ENCODE results near the gene CLEC2A. TPM values are rescaled to one million over a fixed set of nuclear protein-coding genes. Genes with fewer than 3 reads are reported as not detected.

Gene CLEC2A
- total RNA-seq, 1 experiment from 2014 or later = not detected

DNA sequence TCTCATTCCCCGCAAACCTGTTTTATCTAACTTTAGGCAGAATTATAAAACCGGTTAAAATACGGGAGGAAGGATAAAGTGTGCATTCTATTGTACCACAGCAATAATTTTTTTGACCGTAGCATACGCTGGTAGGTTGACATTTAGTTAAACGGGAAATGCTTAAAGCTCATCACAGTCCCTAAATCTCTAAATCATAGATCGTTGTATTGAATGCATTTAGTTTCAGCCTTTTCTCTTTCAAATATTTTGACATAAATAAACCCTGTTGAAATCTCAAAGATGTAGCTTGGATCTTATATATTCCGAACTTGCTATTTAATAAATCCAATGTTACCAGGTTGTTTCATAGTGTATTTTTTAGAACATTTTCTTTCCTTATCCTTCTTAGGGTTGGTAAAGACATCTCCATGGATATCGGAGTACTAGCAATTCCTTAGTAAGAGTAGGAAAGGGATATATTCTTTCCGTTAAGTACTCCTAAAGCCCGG lies 63.8 kb downstream of the CLEC2A start:
- Mint-ChIP-seq H3K9me3 (ENCODE audit: unreplicated experiment) (no peaks in the 10 kb centered on the region), H3K4me1 (ENCODE audit: insufficient read depth, unreplicated experiment) (peaks cover 51% of the 10 kb centered on the region)
- CTCF ChIA-PET = no interaction called here

DNA sequence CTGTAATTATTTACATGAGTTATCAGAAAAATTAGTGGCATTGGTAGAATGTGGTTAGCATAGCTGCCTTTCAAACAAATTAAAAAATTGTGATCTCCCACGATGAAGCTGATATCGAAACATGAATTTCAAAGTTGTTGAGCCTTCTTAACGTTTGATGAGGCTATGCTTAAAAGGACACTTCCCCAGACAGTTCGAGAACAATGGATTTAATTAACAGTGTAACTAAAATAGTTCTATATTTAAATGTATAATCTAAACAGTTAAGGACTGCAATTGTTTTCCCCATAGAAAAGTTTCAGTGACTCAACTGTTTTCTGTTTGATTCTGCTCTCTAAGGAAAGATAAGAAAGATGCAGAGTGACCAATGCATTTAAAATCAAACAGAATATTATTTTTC lies 64.6 kb downstream of the CLEC2A start:
- no peak for DNase-seq (ENCODE audit: unreplicated experiment)
- H3K9me3 Mint-ChIP-seq (ENCODE audit: unreplicated experiment) = no peaks in the 10 kb centered on the region
- no peaks in the 10 kb centered on the region for H3K27me3 Mint-ChIP-seq (ENCODE audit: insufficient read depth, unreplicated experiment)
- TF ChIP-seq, protein P1, sequence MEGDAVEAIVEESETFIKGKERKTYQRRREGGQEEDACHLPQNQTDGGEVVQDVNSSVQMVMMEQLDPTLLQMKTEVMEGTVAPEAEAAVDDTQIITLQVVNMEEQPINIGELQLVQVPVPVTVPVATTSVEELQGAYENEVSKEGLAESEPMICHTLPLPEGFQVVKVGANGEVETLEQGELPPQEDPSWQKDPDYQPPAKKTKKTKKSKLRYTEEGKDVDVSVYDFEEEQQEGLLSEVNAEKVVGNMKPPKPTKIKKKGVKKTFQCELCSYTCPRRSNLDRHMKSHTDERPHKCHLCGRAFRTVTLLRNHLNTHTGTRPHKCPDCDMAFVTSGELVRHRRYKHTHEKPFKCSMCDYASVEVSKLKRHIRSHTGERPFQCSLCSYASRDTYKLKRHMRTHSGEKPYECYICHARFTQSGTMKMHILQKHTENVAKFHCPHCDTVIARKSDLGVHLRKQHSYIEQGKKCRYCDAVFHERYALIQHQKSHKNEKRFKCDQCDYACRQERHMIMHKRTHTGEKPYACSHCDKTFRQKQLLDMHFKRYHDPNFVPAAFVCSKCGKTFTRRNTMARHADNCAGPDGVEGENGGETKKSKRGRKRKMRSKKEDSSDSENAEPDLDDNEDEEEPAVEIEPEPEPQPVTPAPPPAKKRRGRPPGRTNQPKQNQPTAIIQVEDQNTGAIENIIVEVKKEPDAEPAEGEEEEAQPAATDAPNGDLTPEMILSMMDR (IDR thresholded peaks at IDR 0.05; ENCODE audit: unreplicated experiment) = no peak
- H3K4me1 Mint-ChIP-seq (ENCODE audit: insufficient read depth, unreplicated experiment) = peaks cover 46% of the 10 kb centered on the region
- no TSS peak for BruUV-seq (replicated peaks)
- ChIA-PET CTCF (interaction anchor here (0.6 kb wide), 1 partner anchor 122 kb away, joined by 4 read pairs; no protein-coding TSS in a partner anchor), POLR2A (interaction anchor here (0.6 to 1.2 kb wide), 4 partner anchors 16 to 345 kb away, joined by 3 to 4 read pairs (median 4); partner anchors contain the start of gene GABARAPL1)
- no peak overlapping the region for H3K27ac Mint-ChIP-seq (ENCODE audit: low read depth, unreplicated experiment)
- H3K4me3 Mint-ChIP-seq (ENCODE audit: unreplicated experiment) = peak overlapping the region; percentile 43
- intact Hi-C loops (cut with micrococcal nuclease) = loop anchor here (10.0 kb wide), 1 partner anchor 347 kb away; the partner anchor contains the start of gene GABARAPL1
- peaks cover under 1% of the 10 kb centered on the region for H3K36me3 Mint-ChIP-seq (ENCODE audit: insufficient read depth, unreplicated experiment)

More for the DNA sequence above, 63.8 kb downstream of the CLEC2A start:
- BruUV-seq (replicated peaks) = no TSS peak
- POLR2A ChIA-PET = interaction anchor here (0.6 to 1.6 kb wide), 7 partner anchors 14 to 220 kb away, joined by 3 to 7 read pairs (median 3); no protein-coding TSS in a partner anchor
- TF ChIP-seq, protein P1 (IDR thresholded peaks at IDR 0.05; ENCODE audit: unreplicated experiment) = no peak
- H3K36me3 Mint-ChIP-seq (ENCODE audit: insufficient read depth, unreplicated experiment) = peaks cover 6% of the 10 kb centered on the region
- intact Hi-C loops (cut with micrococcal nuclease) = loop anchor here (10.0 kb wide), 1 partner anchor 346 kb away; the partner anchor contains the start of gene GABARAPL1
- H3K27ac Mint-ChIP-seq (ENCODE audit: low read depth, unreplicated experiment) = peak overlapping the region; percentile 100
- DNase-seq (ENCODE audit: unreplicated experiment) = no peak
- peak overlapping the region; percentile 90 for H3K4me3 Mint-ChIP-seq (ENCODE audit: unreplicated experiment)
- H3K27me3 Mint-ChIP-seq (ENCODE audit: insufficient read depth, unreplicated experiment) = no peaks in the 10 kb centered on the region

DNA sequence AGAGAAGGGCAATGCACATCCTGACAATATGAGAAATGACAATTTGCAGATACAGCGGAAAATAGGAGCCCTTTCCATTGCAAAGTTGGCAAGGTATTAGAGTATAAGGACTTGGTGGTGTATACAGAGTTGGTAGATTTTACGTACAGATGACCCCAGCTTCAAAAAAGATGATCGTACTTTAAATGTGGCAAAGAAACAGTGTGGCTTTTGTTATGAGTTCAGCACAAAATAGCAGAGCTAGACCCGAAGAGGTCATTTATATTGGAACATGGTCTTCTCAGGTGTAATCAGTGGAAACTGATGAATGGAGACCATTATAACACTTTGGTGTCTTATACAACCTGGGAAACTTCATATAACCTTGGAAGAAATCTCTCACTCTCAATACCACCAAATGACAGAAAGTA lies 65.3 kb downstream of the CLEC2A start:
- TF ChIP-seq, protein P1 (IDR thresholded peaks at IDR 0.05; ENCODE audit: unreplicated experiment) = no peak
- intact Hi-C loops (cut with micrococcal nuclease) = loop anchor here (10.0 kb wide), 1 partner anchor 348 kb away; the partner anchor contains the start of gene GABARAPL1
- no TSS peak for BruUV-seq (replicated peaks)
- Mint-ChIP-seq H3K27me3 (ENCODE audit: insufficient read depth, unreplicated experiment) (no peaks in the 10 kb centered on the region), H3K27ac (ENCODE audit: low read depth, unreplicated experiment) (peak overlapping the region; percentile 21), H3K9me3 (ENCODE audit: unreplicated experiment) (no peaks in the 10 kb centered on the region), H3K36me3 (ENCODE audit: insufficient read depth, unreplicated experiment) (no peaks in the 10 kb centered on the region), H3K4me3 (ENCODE audit: unreplicated experiment) (peak overlapping the region; percentile 43), H3K4me1 (ENCODE audit: insufficient read depth, unreplicated experiment) (peaks cover 41% of the 10 kb centered on the region)
- ChIA-PET POLR2A (interaction anchor here (0.6 to 1.2 kb wide), 3 partner anchors 53 to 345 kb away, joined by 3 to 4 read pairs (median 3); partner anchors contain the start of gene GABARAPL1), CTCF (interaction anchor here (0.6 to 0.7 kb wide), 2 partner anchors 30 to 124 kb away, joined by 3 to 4 read pairs; no protein-coding TSS in a partner anchor)
- no peak for DNase-seq (ENCODE audit: unreplicated experiment)

DNA sequence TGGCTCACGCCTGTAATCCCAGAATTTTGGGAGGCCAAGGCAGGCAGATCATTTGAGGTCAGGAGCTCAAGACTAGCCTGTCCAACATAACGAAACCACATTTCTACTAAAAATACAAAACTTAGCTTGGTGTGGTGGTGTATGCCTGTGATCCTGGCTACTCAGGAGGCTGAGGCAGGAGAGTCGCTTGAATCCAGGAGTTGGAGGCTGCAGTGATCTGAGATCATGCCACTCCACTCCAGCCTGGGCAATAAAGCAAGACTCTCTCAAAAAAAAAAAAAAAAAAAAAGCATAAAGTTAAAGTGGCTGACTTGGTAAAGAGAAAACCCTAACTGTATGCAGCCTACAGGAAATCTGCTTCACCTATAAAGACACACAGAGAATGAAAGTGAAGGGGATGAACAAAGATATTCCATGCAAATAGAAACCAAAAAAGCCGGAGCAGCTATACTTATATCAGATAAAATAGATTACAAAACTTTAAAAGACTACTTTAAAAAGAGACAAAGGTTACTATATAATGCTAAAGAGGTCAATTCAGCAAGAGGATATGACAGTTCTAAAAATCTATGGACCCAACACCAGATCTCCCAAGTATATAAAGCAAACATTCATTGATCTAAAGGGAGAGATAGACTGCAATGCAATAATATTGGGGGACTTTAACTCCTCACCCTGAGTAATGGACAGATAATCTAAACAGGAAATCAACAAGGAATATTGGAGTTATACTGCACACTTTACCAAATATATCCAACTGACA lies 67.1 kb downstream of the CLEC2A start:
- no TSS peak for BruUV-seq (replicated peaks)
- POLR2A ChIA-PET = interaction anchor here (0.5 to 1.4 kb wide), 2 partner anchors 20 to 29 kb away, joined by 3 read pairs; no protein-coding TSS in a partner anchor
- peaks cover 31% of the 10 kb centered on the region for H3K4me1 Mint-ChIP-seq (ENCODE audit: insufficient read depth, unreplicated experiment)
- H3K27me3 Mint-ChIP-seq (ENCODE audit: insufficient read depth, unreplicated experiment) = no peaks in the 10 kb centered on the region
- TF ChIP-seq, protein P1 (IDR thresholded peaks at IDR 0.05; ENCODE audit: unreplicated experiment) = no peak
- H3K4me3 Mint-ChIP-seq (ENCODE audit: unreplicated experiment) = no peak overlapping the region
- no peaks in the 10 kb centered on the region for H3K36me3 Mint-ChIP-seq (ENCODE audit: insufficient read depth, unreplicated experiment)
- no peak overlapping the region for H3K27ac Mint-ChIP-seq (ENCODE audit: low read depth, unreplicated experiment)
- no peak for DNase-seq (ENCODE audit: unreplicated experiment)
- CTCF ChIA-PET = interaction anchor here (0.5 to 1.6 kb wide), 4 partner anchors 11 to 853 kb away, joined by 3 to 4 read pairs (median 3); no protein-coding TSS in a partner anchor
- intact Hi-C loops (cut with micrococcal nuclease) = loop anchor here (10.0 kb wide), 1 partner anchor 350 kb away; the partner anchor contains the start of gene GABARAPL1
- no peaks in the 10 kb centered on the region for H3K9me3 Mint-ChIP-seq (ENCODE audit: unreplicated experiment)

Data from MCF 10A (cell line).